Gastroesophageal sphincter (tissue), 4 donors: ENCODE data around the gene EHBP1L1. TPM values are rescaled to one million over a fixed set of nuclear protein-coding genes. Genes with fewer than 3 reads are reported as not detected.
"Not testable (repeated sequence)": the region's sequence is repeated elsewhere in the genome, so short reads cannot be mapped to it uniquely, and the experiment has no call there.

Experiments used
- ATAC-seq: fragments of 150-250 bp; one replicate; pipeline ENCODE4 v1.9.1; 2016; ENCODE audit warnings: mild to moderate bottlenecking, moderate library complexity
- H3K27ac ChIP-seq, 4 donors: fragments of 200-600 bp; sonication (generic) in 3 of 4; 1 replicate in 3 of 4; 2 replicates in 1 of 4; pipeline ENCODE4 v1.5.1; 2016 to 2019
- H3K27me3 ChIP-seq: fragments of 200-600 bp; sonication (generic); one replicate; pipeline ENCODE4 v1.5.1; 2019
- H3K36me3 ChIP-seq, 2 donors: fragments of 200-600 bp; sonication (generic); one replicate each; pipeline ENCODE4 v1.5.1; 2019; ENCODE audit warnings: control low read depth in 1 of 2
- H3K4me1 ChIP-seq, 3 donors: fragments of 200-600 bp; sonication (generic); 1 replicate in 2 of 3; 2 replicates in 1 of 3; pipeline ENCODE4 v1.5.1; 2016 to 2019; ENCODE audit warnings: control low read depth in 2 of 3
- H3K4me3 ChIP-seq, 2 donors: fragments of 200-600 bp; sonication (generic); one replicate each; pipeline ENCODE4 v1.5.1; 2019; ENCODE audit warnings: mild to moderate bottlenecking in 1 of 2, moderate library complexity in 1 of 2
- H3K9me3 ChIP-seq, 3 donors: fragments of 200-600 bp; sonication (generic); one replicate each; pipeline ENCODE4 v1.5.1; 2017 to 2019; ENCODE audit warnings: control low read depth in 2 of 3
- EP300 ChIP-seq: sonication (generic); formaldehyde crosslinking; IDR thresholded peaks from one replicate; pipeline ENCODE4 v1.6.1; 2017; ENCODE audit warnings: antibody characterized with exemption, mild to moderate bottlenecking
- POLR2A ChIP-seq, 2 donors: fragments of 450-650 bp; IDR thresholded peaks; one replicate each; pipeline ENCODE4 v1.6.1; 2017; ENCODE audit warnings: antibody characterized with exemption in 2 of 2, mild to moderate bottlenecking in 2 of 2, moderate library complexity in 1 of 2
- POLR2AphosphoS5 ChIP-seq: sonication (generic); formaldehyde crosslinking; IDR thresholded peaks from one replicate; pipeline ENCODE4 v1.6.1; 2017; ENCODE audit warnings: antibody characterized with exemption
- WGBS, 2 donors: methylation state at CpG; one replicate each; pipeline ENCODE4 v1.1.5; 2018; ENCODE audit warnings: low coverage in 1 of 2; 5-methylcytosine and 5-hydroxymethylcytosine counted together
- total RNA-seq, 4 donors: library from RNA; depleted of rRNA; stranded (reverse); fragments of >200 nt; gene quantifications; one replicate each; pipeline ENCODE4 v1.1.0, GENCODE V29; 2016
- TF ChIP-seq, protein P1 (sequence below), 4 experiments: fragments of 200-600 bp in 2 of 4; fragments of 450-650 bp in 2 of 4; sonication (generic) in 1 of 4; IDR thresholded peaks; one replicate each; pipeline ENCODE4 v1.5.1; 2017 to 2019; ENCODE audit warnings: antibody characterized with exemption in 4 of 4, mild to moderate bottlenecking in 2 of 4, moderate library complexity in 2 of 4

The EHBP1L1 gene
- total RNA-seq, 4 donors from 2014 or later: 172 to 329 (median 202) TPM

DNA sequence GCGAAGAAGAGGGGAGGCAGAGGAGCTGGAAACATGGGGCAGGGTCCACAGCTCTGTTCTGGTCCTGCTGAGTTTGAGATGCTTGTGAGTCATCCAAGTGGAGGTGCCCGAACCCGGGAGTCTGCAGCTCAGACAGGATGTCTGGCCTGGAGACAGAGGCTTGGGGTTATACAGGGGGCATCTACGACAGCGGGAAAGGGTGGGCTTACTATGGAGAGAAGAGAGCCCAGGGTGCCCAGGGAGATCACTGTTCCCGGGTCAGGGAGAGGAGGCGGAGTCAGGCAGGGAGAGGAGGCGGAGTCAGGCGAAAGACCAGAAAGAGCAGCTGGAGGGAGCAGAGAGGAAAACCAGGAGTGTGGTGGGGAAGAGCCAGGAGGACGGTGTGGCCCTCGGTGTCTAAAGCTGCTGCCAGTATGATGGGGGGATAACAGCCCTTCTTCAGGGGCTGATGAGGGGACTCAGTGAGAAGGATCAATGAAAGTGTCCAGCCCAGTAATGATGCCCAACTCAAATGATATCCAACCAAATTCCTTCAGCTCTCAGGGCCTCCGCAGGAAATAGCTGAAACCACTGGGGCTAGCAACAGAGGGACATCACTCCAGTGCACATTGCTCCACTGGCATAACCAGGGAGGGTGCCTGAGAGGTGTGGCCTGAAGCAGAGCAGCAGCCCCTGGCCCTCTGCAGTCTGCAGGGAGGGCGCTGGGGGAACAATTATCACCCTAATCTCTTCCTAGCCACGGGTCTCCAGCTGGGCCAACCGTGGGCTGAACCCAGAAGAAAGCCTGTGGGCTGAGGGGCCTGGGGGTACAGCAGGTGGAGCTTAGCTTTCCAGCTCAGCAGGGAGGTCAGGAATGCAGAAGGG is 15.1 kb upstream of the EHBP1L1 start:
- H3K36me3 ChIP-seq: no peaks in the 10 kb centered on the region
- ATAC-seq: peak; percentile 7
- H3K27me3 ChIP-seq: no peaks in the 10 kb centered on the region
- TF ChIP-seq EP300 (no peak), POLR2AphosphoS5 (no peak), POLR2A (IDR thresholded peaks at IDR 0.05) (no peak)
- TF ChIP-seq, protein P1, sequence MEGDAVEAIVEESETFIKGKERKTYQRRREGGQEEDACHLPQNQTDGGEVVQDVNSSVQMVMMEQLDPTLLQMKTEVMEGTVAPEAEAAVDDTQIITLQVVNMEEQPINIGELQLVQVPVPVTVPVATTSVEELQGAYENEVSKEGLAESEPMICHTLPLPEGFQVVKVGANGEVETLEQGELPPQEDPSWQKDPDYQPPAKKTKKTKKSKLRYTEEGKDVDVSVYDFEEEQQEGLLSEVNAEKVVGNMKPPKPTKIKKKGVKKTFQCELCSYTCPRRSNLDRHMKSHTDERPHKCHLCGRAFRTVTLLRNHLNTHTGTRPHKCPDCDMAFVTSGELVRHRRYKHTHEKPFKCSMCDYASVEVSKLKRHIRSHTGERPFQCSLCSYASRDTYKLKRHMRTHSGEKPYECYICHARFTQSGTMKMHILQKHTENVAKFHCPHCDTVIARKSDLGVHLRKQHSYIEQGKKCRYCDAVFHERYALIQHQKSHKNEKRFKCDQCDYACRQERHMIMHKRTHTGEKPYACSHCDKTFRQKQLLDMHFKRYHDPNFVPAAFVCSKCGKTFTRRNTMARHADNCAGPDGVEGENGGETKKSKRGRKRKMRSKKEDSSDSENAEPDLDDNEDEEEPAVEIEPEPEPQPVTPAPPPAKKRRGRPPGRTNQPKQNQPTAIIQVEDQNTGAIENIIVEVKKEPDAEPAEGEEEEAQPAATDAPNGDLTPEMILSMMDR (IDR thresholded peaks at IDR 0.05): no peak
- H3K9me3 ChIP-seq: no peaks in the 10 kb centered on the region
- peak overlapping the region; percentile 6 to 100 (median 98) for H3K27ac ChIP-seq
- H3K4me1 ChIP-seq: peaks cover 0 to 54% (median 37%) of the 10 kb centered on the region in 3 donors
- WGBS, 2 donors: 15 to 26% methylated on average over 5 to 14 of the region's 15 CpGs
- no peak overlapping the region for H3K4me3 ChIP-seq

DNA sequence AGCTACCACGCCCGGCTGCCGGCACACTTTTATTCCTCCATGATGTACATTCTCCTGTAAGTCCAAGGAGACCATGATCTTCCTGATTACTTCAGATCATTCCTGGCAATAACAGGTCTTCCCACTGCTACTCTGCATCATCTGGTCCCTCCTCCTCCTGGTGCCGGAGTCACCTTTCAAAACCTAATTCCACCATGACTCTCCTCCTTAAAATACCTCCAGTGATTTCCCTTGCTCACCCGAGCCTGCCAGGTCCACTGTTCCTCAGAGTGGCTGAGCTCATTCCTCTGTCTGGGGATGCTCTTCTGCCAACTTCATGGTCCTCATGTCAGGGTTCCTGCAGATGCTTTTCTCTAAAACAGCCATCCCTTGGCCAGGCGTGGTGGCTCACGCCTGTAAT is 13.8 kb upstream of the EHBP1L1 start:
- Histone ChIP-seq H3K4me3 (no peak overlapping the region), H3K27ac (no peak overlapping the region), H3K4me1 (peaks cover 0 to 54% (median 26%) of the 10 kb centered on the region in 3 donors), H3K36me3 (no peaks in the 10 kb centered on the region), H3K9me3 (no peaks in the 10 kb centered on the region), H3K27me3 (no peaks in the 10 kb centered on the region)
- WGBS, 2 donors: 92 to 93% methylated on average over 4 to 5 of the region's 7 CpGs
- ATAC-seq: no peak
- TF ChIP-seq POLR2AphosphoS5 (no peak), EP300 (no peak), POLR2A (IDR thresholded peaks at IDR 0.05) (no peak)
- TF ChIP-seq, protein P1 (IDR thresholded peaks at IDR 0.05): no peak

DNA sequence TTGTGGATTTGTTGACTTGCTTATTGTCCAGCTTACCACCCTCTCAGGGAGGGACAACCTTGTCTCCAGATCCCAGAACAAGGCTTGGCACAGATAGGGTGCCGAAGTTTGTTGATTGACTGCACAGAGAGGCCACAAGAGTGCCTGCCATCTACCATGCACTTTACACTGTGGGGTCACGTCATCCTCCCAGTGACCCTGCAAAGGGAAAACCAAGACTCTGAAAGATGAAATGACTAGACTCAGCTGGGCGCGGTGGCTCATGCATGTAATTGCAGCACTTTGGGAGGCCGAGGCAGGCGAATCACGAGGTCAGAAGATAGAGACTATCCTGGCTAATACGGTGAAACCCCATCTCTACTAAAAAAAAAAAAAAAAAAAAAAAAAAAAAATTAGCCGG is 13.1 kb upstream of the EHBP1L1 start:
- Histone ChIP-seq H3K27me3 (no peaks in the 10 kb centered on the region), H3K9me3 (no peaks in the 10 kb centered on the region), H3K36me3 (no peaks in the 10 kb centered on the region), H3K4me3 (no peak overlapping the region), H3K4me1 (peaks cover 0 to 55% (median 26%) of the 10 kb centered on the region in 3 donors), H3K27ac (no peak overlapping the region)
- ATAC-seq: no peak
- 75 to 80% methylated on average over 1 to 2 of the region's 9 CpGs for WGBS, 2 donors
- TF ChIP-seq, protein P1 (IDR thresholded peaks at IDR 0.05): no peak
- no peak for TF ChIP-seq POLR2A (IDR thresholded peaks at IDR 0.05)
- no peak for TF ChIP-seq POLR2AphosphoS5
- TF ChIP-seq EP300: no peak

DNA sequence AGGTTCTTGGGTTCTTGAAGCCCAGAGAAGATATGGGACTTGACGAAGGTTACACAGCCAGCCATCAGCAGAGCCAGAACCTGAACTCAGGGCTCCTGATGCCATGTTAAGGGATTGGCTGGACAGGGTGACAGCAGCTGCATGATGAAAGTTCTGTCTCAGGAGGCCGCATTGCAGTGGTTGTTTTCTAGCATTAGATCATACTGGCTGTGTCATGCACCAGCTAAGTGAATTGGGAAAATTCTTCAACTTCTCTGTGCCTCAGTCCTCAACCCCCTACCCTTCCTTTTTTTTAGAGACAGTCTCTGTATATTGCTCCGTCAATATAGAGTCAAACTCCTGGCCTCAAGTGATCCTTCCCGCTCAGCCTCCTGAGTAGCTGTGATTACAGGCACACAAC is 12.3 kb upstream of the EHBP1L1 start:
- 96 to 100% methylated on average over 2 to 4 of the region's 4 CpGs for WGBS, 2 donors
- H3K4me1 ChIP-seq: peaks cover 0 to 60% (median 29%) of the 10 kb centered on the region in 3 donors

DNA sequence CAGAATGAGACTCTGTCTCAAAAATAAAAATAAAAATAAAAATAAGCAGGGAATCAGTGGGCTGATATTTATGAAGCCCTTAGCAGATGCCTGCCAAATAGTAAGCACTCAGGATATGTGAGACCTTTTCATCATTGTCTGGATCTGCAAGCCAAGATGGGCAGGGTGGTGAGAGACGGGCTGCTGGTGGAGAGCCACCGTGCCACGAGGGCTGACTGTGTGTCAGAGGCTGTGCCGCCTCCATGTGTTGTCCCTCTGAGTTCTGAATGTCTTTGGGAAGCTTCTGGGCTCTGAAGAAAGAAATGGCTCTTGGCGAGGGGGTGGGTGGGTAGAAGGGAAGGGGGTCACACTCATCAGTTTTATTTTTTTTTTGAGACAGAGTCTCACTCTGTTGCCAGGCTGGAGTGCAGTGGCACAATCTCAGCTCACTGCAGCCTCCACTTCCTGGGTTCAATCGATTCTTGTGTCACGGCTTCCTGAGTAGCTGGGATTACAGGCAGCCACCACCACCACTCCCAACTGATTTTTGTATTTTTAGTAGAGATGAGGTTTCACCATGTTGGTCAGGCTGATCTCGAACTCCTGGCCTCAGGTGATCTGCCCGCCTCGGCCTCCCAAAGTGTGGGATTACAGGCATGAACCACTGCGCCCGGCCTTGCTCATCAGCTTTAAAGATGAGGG is 10.8 kb upstream of the EHBP1L1 start:
- peak overlapping the region in 3 of 4 donors; percentile 28 to 98 (median 32) for H3K27ac ChIP-seq
- WGBS, 2 donors: 80 to 82% methylated on average over 7 to 8 of the region's 12 CpGs
- not testable (repeated sequence) for ATAC-seq, H3K4me3 ChIP-seq, H3K9me3 ChIP-seq, H3K27me3 ChIP-seq, H3K36me3 ChIP-seq
- peaks cover 0 to 58% (median 24%) of the 10 kb centered on the region in 3 donors for H3K4me1 ChIP-seq

More for the DNA sequence above, 12.3 kb upstream of the EHBP1L1 start:
- H3K27me3 ChIP-seq: no peaks in the 10 kb centered on the region
- TF ChIP-seq POLR2A (IDR thresholded peaks at IDR 0.05): no peak
- TF ChIP-seq, protein P1 (IDR thresholded peaks at IDR 0.05): no peak
- no peak for TF ChIP-seq POLR2AphosphoS5
- no peak for TF ChIP-seq EP300
- H3K9me3 ChIP-seq: no peaks in the 10 kb centered on the region
- no peak overlapping the region for H3K4me3 ChIP-seq
- no peaks in the 10 kb centered on the region for H3K36me3 ChIP-seq
- ATAC-seq: no peak
- peak overlapping the region in 2 of 4 donors; percentile 21 to 98 for H3K27ac ChIP-seq
